ENCODE results near the gene SORL1-AS1.

The SORL1-AS1 gene

DNA sequence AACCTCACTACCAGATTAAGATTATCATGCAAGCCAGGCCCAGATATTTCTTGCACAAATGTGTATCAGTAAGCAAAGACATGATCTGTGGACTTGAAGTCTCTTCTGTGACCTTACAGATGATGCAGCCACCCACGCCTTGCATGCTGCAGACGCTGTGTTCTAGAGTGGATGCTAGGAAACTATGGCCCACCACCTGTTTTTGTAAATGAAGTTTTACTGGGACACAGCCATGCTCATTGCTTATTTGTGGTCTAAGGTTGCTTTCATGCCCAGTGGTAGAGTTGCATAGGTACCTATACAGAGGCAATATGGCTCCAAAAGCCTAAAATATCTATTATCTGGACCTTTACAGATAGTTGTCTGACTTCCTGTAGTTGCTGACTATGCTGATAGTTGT, 47.5 kb upstream of the SORL1-AS1 start:
- no peak for DNase-seq
- Histone ChIP-seq H3K27me3 (ENCODE audit: control insufficient read depth in 2 of 2, insufficient read depth in 2 of 2, low read length in 2 of 2) (no peaks in the 10 kb centered on the region), H3K27ac (ENCODE audit: low read depth in 1 of 2, low read length in 2 of 2) (no peak overlapping the region), H3K4me1 (ENCODE audit: control insufficient read depth in 1 of 2, insufficient read depth in 2 of 2, low read length in 2 of 2) (peaks cover 10 to 12% of the 10 kb centered on the region in 2 donors), H4K20me1 (ENCODE audit: insufficient read depth, low read length) (peaks cover 98% of the 10 kb centered on the region), H3K9me3 (replicated peaks in 1 of 2; ENCODE audit: control insufficient read depth in 1 of 2, insufficient read depth in 1 of 2, low read length in 2 of 2) (no peaks in the 10 kb centered on the region), H3K79me2 (ENCODE audit: insufficient read depth, low read length) (peaks cover 22% of the 10 kb centered on the region), H3K4me3 (replicated peaks in 1 of 3; ENCODE audit: low read depth in 2 of 3, low read length in 3 of 3) (no peak overlapping the region), H3K9ac (ENCODE audit: insufficient read depth, low read length, poor library complexity, severe bottlenecking) (no peak overlapping the region), H2AFZ (ENCODE audit: insufficient read depth, low read depth, low read length, poor library complexity, severe bottlenecking) (no peak overlapping the region), H3K4me2 (replicated peaks; ENCODE audit: extremely low read depth, low read length, poor library complexity, severe bottlenecking) (no peak overlapping the region), H3K36me3 (replicated peaks in 1 of 2; ENCODE audit: control insufficient read depth in 1 of 2, insufficient read depth in 2 of 2, low read length in 2 of 2) (peaks cover 73 to 85% of the 10 kb centered on the region in 2 donors)
- 96% methylated on average over 2 of the region's 2 CpGs for WGBS (ENCODE audit: insufficient coverage)
- no peaks in the 10 kb centered on the region for H3K27me3 Mint-ChIP-seq (ENCODE audit: low read depth in 3 of 3)
- no peak overlapping the region for H3K27ac Mint-ChIP-seq
- H3K4me1 Mint-ChIP-seq: peaks cover 15% of the 10 kb centered on the region
- peaks cover 2 to 9% (median 3%) of the 10 kb centered on the region in 7 donors for H3K9me3 Mint-ChIP-seq
- intact Hi-C loops (cut with micrococcal nuclease): no loop called here
- H3K4me3 Mint-ChIP-seq: no peak overlapping the region
- TF ChIP-seq, protein P1, sequence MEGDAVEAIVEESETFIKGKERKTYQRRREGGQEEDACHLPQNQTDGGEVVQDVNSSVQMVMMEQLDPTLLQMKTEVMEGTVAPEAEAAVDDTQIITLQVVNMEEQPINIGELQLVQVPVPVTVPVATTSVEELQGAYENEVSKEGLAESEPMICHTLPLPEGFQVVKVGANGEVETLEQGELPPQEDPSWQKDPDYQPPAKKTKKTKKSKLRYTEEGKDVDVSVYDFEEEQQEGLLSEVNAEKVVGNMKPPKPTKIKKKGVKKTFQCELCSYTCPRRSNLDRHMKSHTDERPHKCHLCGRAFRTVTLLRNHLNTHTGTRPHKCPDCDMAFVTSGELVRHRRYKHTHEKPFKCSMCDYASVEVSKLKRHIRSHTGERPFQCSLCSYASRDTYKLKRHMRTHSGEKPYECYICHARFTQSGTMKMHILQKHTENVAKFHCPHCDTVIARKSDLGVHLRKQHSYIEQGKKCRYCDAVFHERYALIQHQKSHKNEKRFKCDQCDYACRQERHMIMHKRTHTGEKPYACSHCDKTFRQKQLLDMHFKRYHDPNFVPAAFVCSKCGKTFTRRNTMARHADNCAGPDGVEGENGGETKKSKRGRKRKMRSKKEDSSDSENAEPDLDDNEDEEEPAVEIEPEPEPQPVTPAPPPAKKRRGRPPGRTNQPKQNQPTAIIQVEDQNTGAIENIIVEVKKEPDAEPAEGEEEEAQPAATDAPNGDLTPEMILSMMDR (IDR thresholded peaks at IDR 0.05): no peak
- peaks cover 78 to 81% of the 10 kb centered on the region in 2 donors for H3K36me3 Mint-ChIP-seq

DNA sequence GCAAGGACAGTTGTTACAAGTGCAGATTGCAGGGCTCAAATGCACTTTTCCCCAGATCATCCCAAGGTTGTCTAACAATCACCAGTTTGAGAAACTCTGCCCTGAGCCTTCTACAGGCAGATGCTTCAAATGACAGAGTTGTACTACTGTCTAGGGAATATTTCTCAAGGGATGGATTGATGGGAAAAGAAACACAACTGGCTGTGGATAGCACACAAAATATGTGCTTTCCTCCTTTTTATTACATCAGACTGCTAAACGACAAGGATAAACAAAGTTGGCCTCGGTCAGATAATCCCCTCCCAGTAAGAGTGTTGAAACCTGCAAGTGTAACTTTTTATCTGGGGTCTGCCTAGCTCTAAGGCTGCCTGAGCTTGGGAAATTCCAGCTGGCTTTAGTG, 46.6 kb upstream of the SORL1-AS1 start:
- WGBS (ENCODE audit: insufficient coverage): no CpG with 5 or more reads among the region's 2 CpGs
- H3K36me3 ChIP-seq (replicated peaks in 1 of 2; ENCODE audit: control insufficient read depth in 1 of 2, insufficient read depth in 2 of 2, low read length in 2 of 2): peaks cover 68 to 84% of the 10 kb centered on the region in 2 donors
- H3K4me3 Mint-ChIP-seq: no peak overlapping the region
- H3K4me1 ChIP-seq (ENCODE audit: control insufficient read depth in 1 of 2, insufficient read depth in 2 of 2, low read length in 2 of 2): peaks cover 16 to 20% of the 10 kb centered on the region in 2 donors
- peaks cover 25% of the 10 kb centered on the region for H3K79me2 ChIP-seq (ENCODE audit: insufficient read depth, low read length)
- H3K4me1 Mint-ChIP-seq: peaks cover 23% of the 10 kb centered on the region
- peaks cover 70 to 76% of the 10 kb centered on the region in 2 donors for H3K36me3 Mint-ChIP-seq
- peaks cover 0 to 4% (median 3%) of the 10 kb centered on the region in 7 donors for H3K9me3 Mint-ChIP-seq
- H3K27me3 ChIP-seq (ENCODE audit: control insufficient read depth in 2 of 2, insufficient read depth in 2 of 2, low read length in 2 of 2): no peaks in the 10 kb centered on the region
- intact Hi-C loops (cut with micrococcal nuclease): no loop called here
- peak overlapping the region in 1 of 7 donors; percentile 67 for H3K27ac Mint-ChIP-seq
- no peaks in the 10 kb centered on the region for H3K27me3 Mint-ChIP-seq (ENCODE audit: low read depth in 3 of 3)
- peaks cover 99% of the 10 kb centered on the region for H4K20me1 ChIP-seq (ENCODE audit: insufficient read depth, low read length)
- no peak for DNase-seq
- no peak overlapping the region for H2AFZ ChIP-seq (ENCODE audit: insufficient read depth, low read depth, low read length, poor library complexity, severe bottlenecking)
- H3K4me2 ChIP-seq (replicated peaks; ENCODE audit: extremely low read depth, low read length, poor library complexity, severe bottlenecking): no peak overlapping the region
- H3K9me3 ChIP-seq (replicated peaks in 1 of 2; ENCODE audit: control insufficient read depth in 1 of 2, insufficient read depth in 1 of 2, low read length in 2 of 2): no peaks in the 10 kb centered on the region
- no peak overlapping the region for H3K9ac ChIP-seq (ENCODE audit: insufficient read depth, low read length, poor library complexity, severe bottlenecking)
- H3K4me3 ChIP-seq (replicated peaks in 1 of 3; ENCODE audit: low read depth in 2 of 3, low read length in 3 of 3): no peak overlapping the region
- TF ChIP-seq, protein P1 (IDR thresholded peaks at IDR 0.05): no peak
- no peak overlapping the region for H3K27ac ChIP-seq (ENCODE audit: low read depth in 1 of 2, low read length in 2 of 2)
